ENCODE data around the gene NR5A2.

NR5A2 gene

DNA sequence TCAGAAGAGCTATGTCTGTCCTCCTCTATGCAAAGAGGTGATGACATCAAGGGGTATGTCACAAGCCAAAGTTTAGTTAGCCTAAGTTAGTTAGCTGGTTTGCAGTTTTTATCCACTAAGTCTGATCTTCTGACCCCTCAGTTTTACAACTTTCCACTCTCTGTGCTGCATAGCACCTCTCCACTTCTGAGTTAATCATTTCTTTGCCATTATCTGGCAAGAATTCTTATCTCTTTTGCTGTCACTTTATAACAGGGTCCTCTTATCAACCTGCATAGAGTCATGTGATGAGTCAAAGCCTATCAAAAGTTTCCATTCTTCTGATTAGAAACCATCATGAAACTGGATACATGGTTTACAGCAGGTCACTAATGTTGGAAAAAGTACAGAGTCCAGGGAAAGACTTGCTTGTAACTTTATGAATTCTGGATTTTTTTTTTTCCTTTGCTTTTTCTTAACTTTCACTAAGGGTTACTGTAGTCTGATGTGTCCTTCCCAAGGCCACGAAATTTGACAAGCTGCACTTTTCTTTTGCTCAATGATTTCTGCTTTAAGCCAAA lies at the start of gene NR5A2:
Gene NR5A2, plus strand, starts transcription at position 447 of the 560 bp plus-strand sequence. CDS start 138 bp downstream, outside the sequence.
- DNase-seq = no peak

DNA sequence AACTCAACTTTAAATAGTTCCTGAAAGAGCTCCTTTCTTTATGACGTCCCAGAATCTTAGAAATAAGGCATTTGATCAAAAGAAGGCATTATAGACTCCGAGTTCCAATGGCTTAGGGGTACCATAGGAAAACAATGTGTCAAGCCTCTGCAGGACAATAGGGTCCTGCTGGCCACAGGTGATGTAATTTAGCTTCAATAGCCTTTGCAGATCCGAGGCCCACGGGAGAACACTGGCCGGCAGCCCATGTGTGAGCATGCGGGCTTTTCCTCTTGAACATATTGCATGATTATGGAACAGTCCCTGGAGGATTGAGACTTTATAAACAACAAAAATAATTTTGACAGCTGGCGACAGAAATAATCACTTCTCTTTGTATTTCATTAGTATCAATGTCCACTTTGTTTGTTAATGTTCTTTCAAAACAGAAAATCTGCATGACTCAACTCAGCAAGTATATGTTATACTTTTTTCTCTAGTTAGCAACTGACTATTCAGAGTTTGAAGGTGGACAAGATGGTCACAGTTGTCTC lies 49.0 kb upstream of the NR5A2 start:
- no peak for DNase-seq

DNA sequence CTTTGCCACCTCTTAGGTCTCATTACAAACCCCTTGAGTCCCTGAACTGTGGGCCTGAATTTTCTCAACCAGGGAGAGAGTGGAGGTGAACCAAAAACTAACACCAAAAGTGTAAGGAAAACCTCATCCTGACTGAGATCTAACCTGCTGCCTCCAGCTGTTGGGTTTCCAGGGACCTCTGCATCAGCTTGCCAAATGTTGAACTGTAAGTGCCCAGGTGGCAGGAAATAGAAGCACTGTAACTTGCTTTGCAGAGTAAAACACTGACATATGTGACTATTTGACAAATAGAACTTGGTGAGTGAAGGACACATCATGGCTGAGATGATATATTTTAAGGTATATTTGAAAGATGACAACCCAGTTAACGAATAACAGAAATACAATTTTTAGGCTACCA lies 48.4 kb upstream of the NR5A2 start:
- DNase-seq = no peak

DNA sequence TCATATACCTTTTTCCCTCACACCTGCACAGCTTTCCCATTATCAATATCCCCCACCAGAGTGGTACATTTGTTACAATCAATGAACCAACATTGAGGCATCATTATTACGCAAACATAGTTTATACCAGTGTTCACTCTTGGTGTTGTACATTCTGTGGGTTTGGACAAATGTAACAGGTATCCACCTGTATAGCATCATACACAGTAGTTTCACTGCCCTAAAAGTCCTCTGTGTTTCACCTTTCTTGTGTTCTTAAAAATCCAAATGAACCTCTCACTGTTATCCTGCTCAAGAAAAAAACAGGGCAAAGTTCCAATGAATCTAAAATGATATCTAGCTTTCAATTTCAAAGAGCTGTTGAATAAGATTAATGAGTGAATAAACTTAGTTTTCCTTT lies 45.9 kb upstream of the NR5A2 start:
- DNase-seq = no peak

DNA sequence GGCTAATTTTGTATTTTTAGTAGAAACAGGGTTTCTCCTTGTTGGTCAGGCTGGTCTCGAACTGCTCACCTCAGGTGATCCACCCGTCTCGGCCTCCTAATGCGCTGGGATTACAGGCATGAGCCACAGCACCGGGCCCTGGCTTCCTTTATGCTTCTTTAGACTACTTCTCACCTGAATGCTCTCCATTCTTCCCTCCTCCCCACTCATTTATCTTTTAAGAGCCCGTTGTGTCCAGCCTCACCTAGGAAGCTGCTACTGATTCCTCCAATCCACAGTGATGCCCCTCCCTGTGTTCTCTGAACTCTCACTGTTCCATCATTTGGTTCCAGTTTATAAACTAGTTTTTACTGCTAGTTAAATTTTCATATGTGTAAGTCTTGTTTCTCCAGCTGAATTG lies 44.9 kb upstream of the NR5A2 start:
- no peak for DNase-seq

DNA sequence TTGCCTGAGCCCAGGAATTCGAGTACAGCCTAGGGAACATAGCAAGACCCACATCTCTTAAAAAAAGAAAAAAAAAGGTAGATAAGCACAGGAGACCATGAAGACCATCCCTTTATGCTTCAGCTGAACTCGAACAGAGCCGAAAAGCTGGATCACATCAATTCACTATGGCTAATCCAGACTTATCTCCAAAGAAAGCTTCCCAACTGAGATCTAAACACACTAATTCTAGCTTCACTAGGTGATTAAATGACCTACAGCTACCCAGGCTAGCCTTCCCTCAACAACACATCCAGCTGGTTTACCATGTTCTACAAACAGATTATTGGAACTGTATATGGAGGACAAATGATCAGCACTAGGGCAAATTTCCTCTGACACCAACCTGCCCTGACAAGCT lies 44.0 kb upstream of the NR5A2 start:
- no peak for DNase-seq

DNA sequence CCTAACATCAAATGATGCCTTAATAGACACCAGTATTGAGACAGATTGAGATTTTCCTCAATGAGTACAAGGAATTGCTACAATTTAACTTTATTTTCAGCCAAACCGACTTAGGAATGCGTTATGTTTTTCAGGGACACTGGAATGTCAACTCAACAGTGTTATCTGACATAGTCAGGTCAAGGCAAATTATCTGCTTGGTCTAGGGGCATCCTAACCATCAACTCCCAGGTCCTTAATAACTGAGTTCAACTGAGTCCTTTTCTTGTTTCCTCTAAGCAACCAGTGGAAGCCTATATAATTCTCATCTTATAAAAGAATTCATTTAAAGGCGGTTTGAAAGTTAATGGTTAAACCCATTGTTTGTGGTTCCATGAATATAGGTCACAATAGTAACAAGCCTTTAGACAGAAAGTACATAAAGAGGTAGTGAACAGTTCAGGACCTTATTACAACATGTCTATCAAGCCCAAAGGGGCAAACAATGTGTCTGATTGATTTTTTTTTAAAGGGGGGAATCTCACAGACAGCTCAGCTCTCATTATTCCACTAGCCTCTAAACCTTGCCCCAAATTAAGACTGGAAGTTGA lies 32.3 kb upstream of the NR5A2 start:
- no peak for DNase-seq

DNA sequence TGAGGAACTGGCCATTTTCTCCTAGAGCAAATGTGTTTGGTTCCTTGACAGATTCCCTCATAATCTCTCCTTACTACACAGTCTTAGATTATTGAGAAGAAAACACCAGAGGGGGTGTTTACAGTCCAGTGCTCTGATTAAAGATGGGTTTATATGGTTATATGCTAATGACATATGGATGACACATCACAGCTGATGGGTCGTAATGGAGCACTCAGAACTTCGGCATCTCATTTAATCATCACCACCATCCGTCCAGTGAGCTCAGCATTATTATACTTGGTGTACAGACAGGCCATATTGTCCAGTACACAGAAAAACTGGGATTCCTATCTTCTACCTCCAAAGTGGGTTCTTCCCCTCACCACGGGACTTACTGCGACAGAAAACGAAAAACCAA lies 22.3 kb upstream of the NR5A2 start:
- DNase-seq = no peak

DNA sequence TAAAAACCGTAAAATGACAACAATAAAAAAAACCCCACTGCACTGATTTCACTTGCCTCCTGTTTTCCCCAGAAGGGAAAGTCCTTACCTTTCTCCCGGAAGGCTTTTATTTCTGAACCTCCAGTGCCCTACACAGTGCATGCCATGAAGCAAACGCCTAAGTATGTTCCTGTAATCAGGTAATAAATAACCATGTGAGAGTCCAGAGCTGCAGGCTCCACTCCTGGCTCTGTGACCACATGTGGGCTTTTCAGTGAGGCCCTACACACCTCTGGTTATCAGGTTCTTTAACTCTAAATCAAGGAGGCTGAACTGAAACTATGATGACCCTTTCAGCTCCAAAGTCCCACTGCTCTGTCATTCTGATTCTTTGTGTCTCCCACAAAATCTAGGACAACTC lies 20.8 kb upstream of the NR5A2 start:
- no peak for DNase-seq

DNA sequence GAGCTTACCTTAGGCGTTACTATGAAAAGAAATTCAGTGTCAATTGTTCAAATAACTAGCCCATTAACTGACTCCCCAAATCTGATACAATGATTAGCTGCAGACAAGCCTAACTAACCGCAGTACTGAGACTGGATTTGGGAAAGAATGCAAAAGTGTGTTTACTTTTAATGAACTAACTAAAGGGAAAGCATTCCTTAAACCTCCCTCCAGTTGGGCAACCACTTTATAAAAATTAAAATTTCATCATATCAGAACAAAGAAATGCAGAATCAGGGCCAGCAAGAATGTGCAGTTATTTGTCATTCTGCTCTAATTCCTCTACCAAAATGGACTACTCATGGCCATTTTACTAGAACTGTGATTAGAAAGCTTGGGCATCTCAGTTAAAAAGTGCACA lies 11.7 kb upstream of the NR5A2 start:
- DNase-seq = no peak

DNA sequence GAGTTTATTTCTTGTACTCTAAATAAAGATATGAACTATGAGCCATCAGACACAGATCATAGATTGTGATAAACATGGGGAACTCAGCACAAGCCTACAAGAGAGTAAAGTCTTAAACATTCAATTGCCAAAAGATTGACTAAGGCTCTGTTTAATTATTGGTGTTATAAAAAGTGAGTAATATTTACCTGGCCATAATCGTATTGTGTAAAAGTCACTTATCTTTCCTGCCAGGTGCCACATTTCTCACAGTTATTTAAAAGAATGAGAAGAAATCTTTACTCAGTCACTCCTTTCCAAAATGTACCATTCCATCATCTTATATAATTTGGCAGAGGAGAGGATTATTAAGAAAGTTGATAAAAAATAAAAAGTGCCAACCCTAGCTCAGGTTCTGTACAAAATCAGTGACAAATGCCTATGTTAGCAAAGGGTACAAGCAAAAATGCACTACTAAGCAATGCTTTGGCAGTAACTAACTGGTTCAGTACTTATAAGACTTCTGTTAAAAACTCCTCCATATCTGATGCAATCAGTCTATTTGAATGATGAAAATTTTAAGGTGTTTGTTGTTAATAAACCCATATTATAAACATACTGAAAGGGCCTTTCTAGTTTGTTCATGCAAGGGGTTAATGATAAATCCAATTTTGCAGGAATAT lies 5.8 kb upstream of the NR5A2 start:
- no peak for DNase-seq

DNA sequence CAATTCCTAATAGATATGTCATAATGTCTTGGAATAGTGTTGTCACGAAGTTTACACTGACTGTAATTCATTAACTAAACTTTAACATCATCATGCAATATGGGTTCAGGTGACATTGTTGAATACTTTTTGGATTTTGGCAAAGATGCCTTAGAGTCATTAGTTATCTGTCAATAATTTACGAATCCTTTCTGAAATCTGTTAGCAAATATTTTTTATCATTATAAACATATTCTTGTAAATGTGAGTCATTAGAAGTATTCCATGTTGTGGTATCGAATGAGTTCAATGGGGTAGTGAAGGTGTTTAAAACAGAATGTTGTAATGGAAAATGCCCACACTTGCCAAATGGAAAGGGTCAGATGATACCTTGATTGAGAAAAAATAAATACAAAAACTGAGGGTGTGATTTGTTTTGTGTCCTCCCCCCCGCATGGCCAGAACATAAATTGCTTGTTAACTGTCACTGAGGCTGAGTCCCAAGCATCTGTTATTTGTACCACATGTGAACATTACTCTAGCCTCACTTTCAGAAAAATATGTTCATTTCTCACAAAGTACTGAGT lies 5.2 kb upstream of the NR5A2 start:
- DNase-seq = no peak

DNA sequence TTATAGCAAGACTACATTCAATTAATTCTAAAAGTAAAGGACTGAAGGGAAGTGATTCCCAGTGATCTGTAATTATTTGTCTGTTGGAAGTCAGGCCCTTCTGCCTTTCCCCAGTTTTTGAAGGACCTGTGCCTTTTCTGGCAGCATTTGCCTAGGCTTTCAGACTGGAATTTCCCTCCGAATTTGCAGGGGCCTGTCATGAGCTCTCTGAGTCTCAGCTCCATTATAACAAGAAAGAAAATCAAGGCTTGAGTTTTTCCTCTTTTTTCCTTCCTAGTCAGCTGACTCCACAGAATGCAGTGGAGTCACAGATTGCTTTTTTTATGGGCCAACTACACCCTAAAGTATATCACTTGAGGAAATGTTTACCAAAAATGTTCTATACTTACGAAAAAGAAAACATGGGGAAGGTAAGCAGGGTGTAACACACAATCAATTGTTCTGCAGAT lies 1.1 kb downstream of the NR5A2 start:
- no peak for DNase-seq

DNA sequence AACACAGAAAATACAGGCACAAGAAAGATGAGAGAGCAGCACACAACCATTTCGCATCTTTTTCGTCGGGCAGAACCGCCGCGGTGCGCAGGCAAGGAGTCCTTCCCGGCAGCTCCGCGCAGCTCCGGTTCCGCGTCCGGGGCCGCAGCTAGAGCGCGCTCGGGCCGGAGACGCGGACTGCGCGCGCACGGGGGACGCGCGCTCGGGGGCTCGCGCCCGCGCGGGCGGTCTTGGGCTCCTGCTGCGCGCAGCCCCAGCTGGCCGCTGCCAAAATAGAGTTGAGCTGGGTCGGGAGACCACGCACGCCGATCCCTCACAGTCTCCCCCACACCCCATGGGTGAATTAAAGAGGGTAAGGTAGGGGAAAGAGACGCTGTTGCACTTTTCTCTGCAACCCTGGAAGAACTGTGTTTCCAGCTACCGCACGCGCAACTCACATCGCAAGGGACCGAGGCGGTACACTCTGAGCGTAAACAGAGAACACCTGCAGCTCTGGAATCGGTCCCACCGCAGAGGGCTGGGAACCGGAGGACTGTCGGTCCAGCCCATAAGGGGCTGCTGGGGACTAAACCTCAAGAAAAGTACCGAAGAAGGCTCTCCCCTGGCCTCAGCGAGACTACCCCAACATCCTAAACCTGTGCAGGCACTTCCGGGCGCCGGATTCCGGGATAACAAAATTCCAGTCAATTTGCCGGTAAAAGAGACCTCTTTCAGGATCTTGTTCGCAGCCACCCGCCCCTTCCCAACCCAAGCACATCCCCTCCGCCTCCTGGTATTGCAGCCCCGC lies 1.7 kb downstream of the NR5A2 start:
- DNase-seq = peak; percentile 44

DNA sequence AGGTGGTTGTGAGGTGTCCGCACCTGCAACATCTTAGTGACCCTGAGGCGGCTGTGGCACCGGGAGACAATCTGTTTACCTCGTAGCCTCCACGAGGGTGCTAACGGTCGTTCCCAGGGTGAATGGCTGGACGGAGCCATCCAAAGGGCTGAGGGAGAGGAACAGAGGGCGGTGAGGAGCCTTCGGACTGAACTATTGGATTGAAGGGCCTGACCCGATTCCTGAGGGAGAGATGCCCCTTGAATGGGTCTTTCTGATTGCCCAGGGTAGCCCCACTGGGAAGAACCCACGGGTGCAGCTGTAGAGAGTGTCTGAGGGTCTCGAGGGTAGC lies 2.3 kb downstream of the NR5A2 start:
- DNase-seq = no peak

DNA sequence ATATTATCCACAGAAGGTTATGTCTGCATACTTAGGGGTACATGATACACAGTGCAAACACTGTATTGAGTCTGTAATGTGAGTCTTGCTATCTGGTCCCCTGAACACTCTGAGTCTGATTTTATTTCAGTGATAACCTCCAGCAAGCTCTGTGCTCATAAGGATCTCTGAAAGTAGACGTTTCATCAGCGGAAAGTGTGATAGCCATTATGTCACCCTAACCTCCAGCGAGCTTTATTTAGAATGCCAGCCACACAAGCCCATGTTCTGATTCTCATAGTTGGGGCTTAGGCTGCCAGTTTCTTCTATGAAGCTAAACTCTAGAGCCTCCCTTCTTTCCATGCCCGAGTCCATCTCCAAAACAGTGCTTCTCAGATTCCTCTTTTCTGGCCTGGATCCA lies 3.3 kb downstream of the NR5A2 start:
- no peak for DNase-seq

DNA sequence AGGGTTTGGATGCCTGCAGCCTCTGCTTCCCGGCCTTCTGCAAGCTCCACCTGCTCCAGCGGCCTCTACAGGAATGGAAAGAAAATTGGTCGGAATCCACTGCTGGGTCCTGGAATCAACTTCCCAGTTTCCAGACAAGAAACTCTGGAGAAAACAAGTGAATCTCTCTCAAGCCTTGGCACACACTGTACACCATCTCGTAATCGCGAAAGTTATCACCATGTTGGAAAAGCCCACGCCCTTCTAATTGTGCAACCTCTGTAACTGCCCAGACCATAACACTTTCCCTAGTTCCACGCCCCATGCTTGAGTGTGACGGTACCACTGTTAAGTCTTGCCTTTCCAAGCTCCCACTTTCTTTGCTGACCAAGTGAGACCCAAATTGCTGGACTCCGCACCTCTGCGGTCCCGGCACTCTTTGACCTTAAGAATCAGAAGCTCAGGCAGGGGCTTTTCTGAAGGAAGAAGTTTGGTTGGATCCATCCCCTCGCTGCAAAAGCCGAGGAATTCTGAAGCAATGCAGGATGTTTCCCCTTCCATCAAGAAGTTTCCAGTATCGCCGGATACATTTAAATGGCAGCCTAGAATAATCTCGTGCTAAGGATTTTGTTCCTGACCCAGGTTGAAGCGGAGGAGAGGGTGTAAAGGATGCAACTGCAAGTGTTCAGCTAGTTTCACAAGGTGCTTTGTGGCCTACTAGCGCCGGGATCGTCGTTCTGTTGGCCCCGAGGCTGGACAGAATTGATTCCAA lies 6.2 kb downstream of the NR5A2 start:
- no peak for DNase-seq

DNA sequence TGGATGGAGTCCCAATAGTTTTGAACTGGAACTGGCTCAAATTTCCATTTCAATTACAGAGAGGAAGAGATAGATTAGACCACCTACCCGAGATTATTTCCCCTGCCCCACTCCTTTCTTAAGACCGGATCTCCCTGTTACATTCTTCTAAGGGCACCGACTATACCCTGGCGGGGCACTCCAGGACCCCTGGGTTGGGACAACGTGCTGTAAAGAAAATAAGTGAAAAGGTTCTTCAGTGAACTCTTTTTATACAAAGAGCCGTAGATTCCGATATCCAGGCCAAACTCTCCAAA lies 6.7 kb downstream of the NR5A2 start:
- DNase-seq = no peak

DNA sequence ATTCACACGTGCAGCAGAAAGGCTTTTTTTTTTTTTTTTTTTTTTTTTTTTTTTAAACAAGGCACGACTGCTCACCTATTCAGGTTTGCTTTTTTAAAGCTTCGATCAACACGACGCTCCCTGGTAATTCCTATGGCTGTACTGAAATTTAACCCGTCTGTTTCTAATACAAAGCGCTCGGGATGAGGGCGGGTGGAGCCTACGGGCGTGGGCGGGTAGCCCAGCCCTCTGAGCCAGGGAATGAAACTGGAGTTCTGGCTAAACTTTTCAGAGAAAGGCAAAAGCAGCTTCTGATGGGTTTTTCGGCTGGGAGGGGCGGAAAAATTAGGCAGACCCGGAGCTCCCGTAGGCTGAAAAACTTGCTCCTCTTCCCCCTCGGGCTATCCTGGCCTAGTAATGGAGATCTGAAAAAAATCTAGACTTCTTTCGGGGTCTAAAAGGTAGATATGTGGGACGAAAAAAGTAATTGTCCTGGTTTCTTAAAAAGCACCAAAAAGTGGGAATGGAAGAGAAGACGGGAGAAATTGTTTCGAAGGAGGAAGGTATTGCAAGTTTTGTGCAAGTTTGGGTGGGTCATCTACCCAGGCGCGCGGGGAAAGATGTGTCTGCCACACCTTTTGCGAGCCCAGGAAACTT lies 7.4 kb downstream of the NR5A2 start:
- DNase-seq = no peak

DNA sequence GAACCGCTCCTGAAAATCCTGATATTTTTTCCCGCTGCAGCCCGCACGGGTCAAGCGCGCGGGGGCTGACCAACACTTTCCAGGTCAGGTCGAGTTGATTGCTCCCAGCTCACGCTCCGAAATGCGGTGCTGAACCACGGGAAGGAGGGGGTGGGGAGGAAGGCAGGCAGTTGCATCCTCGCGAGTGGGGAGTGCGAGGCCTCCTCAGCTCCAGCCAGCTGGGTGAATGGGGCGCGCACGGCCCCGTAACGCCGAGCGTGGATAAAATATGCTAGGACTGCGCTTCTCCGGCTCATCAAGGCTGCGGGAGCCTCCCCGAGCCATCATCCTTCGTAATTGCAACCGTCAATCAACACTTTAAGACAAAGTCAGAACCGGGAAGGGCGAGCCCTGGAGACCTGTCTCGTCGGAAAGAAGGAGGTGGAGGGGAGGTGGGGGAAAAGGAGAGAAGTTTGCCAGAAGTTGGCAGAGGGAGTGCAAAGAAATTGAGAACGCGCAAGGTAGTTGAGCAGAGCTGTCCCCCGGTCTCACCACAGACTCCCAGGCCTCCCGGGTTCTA lies 8.0 kb downstream of the NR5A2 start:
- no peak for DNase-seq

DNA sequence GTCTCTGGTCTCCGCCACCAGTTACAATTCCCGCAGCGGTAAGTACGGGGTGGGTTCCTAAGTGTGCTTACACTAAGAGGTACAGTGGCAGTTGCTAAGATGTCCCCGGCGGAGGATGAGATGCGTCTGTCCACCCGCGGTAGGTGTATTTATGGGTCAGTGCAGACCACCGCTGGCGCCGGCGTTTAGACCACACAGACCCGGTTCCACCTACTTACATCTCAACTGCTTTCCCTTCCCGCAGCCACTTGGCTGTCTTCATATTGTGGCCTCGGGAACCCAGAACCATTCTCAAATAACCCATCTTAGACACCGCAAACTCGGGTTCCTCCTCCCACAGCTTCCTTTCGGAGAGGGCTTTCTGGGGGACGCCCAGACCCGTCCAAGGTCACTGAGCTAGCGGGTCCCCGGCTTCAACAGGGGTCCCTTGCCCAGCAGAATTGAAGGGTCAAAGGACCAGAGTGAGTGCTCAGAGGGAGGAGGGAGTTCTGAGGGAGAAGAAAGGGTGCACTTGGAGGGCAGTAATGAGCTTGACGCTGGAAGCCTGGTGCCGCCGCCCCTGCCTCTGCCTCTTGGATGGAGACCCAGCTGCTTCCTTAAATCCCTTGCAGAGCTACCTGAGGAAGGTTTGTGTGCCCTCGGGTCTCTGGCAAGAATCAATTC lies 8.6 kb downstream of the NR5A2 start:
- no peak for DNase-seq

Data from NCI-H1092 (cell line).